Left ventricle myocardium inferior (tissue), 1 donor: ENCODE data around the gene TECTA. TPM values are rescaled to one million over a fixed set of nuclear protein-coding genes. Genes with fewer than 3 reads are reported as not detected.

Experiments
- DNase-seq: peaks from one replicate; pipeline ENCODE4 v3.0.0-alpha.2; 2020
- H3K27ac ChIP-seq: fragments of 200-600 bp; replicated peaks from 2 replicates; pipeline ENCODE4 v1.8.0; 2021
- H3K27me3 ChIP-seq: fragments of 200-600 bp; 2 replicates; pipeline ENCODE4 v1.8.0; 2021; ENCODE audit warnings: low read depth
- H3K36me3 ChIP-seq: fragments of 200-600 bp; 2 replicates; pipeline ENCODE4 v1.8.0; 2021
- H3K4me1 ChIP-seq: fragments of 200-600 bp; 2 replicates; pipeline ENCODE4 v1.8.0; 2021
- H3K4me3 ChIP-seq: fragments of 200-600 bp; 2 replicates; pipeline ENCODE4 v1.8.0; 2021; ENCODE audit warnings: mild to moderate bottlenecking, moderate library complexity
- H3K9me3 ChIP-seq: fragments of 200-600 bp; replicated peaks from 2 replicates; pipeline ENCODE4 v1.8.0; 2021
- intact Hi-C: fragments of 100-400 bp; cut with micrococcal nuclease; formaldehyde crosslinking; loops from one replicate; pipeline ENCODE4 v1.11.0; 2022
- total RNA-seq: library from RNA; stranded (reverse); fragmentation: NEBNext Ultra II Directional; extraction: Animal tissue kit (Norgen Biotek cat#: 25700); gene quantifications from one replicate; pipeline ENCODE4 v1.2.1, GENCODE V29; 2021
- TF ChIP-seq, protein P1 (sequence below): fragments of 200-600 bp; IDR thresholded peaks from 2 replicates; pipeline ENCODE4 v1.8.0; 2021; ENCODE audit warnings: antibody characterized with exemption, mild to moderate bottlenecking, borderline replicate concordance
- donor health status: DM: no; HTN: yes; CAD: no; lungs with severe emphysema.

TECTA gene
- total RNA-seq, 1 donor from 2014 or later = 1.1 TPM

DNA sequence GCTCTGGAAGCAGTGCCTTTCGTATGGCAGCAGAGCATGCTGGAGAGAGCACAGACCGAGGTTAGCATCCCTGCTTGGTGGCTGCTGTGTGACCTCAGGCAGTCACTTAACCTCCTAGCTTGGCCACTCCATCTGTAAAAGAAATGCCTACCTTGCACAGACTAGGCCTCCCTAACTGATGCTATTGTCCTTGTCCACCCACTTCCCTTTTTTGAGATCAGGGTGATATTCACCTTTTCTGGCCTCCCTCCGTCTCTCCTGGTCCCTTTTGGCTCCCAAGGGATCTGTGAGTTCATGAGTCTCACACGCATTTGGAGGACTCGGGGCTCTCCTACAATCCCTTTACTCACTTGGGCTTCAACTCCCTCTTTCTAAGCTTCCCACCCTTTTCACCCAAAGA is 37.2 kb downstream of the TECTA start:
- H3K36me3 ChIP-seq = no peaks in the 10 kb centered on the region

DNA sequence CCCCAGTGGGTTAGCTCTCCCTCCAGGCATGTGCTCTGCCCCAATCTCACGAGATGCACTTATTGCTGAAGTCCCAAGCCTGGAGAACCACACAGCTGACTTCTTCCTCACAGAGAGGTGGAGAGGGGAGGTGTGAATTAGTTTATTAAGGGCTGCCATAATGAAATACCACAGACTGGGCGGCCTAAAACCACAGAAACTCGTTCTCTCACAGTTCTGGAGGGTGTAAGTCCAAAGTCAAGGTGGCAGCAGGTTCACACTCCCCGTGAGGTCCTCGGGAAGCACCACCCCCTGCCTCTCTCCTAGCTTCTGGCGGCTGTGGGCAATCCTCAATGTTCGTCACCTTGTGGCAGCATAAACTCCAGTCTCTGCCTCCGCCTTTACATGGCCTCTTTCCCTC is 39.3 kb downstream of the TECTA start:
- intact Hi-C loops = no loop called here
- no peak overlapping the region for H3K4me3 ChIP-seq
- peaks cover 6% of the 10 kb centered on the region for H3K4me1 ChIP-seq
- no peaks in the 10 kb centered on the region for H3K36me3 ChIP-seq
- H3K9me3 ChIP-seq = no peaks in the 10 kb centered on the region
- DNase-seq = no peak
- H3K27ac ChIP-seq = no peak overlapping the region
- TF ChIP-seq, protein P1, sequence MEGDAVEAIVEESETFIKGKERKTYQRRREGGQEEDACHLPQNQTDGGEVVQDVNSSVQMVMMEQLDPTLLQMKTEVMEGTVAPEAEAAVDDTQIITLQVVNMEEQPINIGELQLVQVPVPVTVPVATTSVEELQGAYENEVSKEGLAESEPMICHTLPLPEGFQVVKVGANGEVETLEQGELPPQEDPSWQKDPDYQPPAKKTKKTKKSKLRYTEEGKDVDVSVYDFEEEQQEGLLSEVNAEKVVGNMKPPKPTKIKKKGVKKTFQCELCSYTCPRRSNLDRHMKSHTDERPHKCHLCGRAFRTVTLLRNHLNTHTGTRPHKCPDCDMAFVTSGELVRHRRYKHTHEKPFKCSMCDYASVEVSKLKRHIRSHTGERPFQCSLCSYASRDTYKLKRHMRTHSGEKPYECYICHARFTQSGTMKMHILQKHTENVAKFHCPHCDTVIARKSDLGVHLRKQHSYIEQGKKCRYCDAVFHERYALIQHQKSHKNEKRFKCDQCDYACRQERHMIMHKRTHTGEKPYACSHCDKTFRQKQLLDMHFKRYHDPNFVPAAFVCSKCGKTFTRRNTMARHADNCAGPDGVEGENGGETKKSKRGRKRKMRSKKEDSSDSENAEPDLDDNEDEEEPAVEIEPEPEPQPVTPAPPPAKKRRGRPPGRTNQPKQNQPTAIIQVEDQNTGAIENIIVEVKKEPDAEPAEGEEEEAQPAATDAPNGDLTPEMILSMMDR = no peak
- H3K27me3 ChIP-seq = no peaks in the 10 kb centered on the region

More for the DNA sequence above, 37.2 kb downstream of the TECTA start:
- no peak for DNase-seq
- H3K27ac ChIP-seq = no peak overlapping the region
- H3K9me3 ChIP-seq = no peaks in the 10 kb centered on the region
- no peak overlapping the region for H3K4me3 ChIP-seq
- intact Hi-C loops = no loop called here
- no peaks in the 10 kb centered on the region for H3K27me3 ChIP-seq
- TF ChIP-seq, protein P1 = no peak
- peaks cover 19% of the 10 kb centered on the region for H3K4me1 ChIP-seq

DNA sequence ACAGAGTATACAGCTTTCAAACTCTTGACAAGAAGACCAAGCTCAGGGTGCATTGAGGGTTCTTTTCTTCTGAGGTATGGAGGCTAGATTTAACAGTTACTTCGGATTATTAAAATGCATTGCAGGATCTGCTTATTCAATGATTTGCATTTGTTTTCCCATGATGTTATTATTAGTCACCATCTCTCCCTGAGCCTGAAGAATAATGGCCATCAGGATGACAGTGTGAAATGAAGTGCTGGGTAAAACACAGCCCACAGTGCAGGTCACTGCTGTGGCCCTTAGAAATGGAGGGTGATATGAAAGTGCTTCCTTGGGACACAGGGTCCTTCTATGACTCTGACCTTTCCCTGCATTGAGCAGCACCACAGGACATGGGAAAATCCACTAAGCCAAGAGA is 40.0 kb downstream of the TECTA start:
- Histone ChIP-seq H3K4me1 (no peaks in the 10 kb centered on the region), H3K27ac (no peak overlapping the region), H3K9me3 (no peaks in the 10 kb centered on the region), H3K27me3 (no peaks in the 10 kb centered on the region), H3K4me3 (no peak overlapping the region), H3K36me3 (peaks cover 5% of the 10 kb centered on the region)
- intact Hi-C loops = no loop called here
- DNase-seq = no peak
- TF ChIP-seq, protein P1 = no peak

DNA sequence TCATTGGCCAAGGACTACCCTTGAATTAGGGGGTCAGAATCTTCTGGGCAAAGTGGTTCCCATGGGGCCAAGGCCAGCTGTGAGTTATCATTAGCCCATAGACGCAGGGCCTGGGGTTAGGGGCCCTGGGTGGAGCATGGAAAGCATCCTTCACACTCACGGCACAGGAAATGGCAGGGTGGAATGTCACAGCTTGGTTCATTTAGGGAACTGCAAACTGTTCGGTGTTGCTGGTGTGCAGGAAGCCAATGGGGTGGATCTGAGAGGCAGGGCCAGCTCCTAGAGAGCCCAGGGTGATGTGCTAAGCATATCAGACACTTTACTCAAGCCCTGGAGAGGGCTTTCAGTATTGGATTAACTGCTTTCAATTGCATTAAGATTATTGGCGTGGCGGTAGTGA is 42.9 kb downstream of the TECTA start:
- TF ChIP-seq, protein P1 = no peak
- Histone ChIP-seq H3K4me1 (no peaks in the 10 kb centered on the region), H3K4me3 (no peak overlapping the region), H3K36me3 (peaks cover 5% of the 10 kb centered on the region), H3K27me3 (no peaks in the 10 kb centered on the region), H3K27ac (no peak overlapping the region), H3K9me3 (no peaks in the 10 kb centered on the region)
- no peak for DNase-seq
- intact Hi-C loops = no loop called here

DNA sequence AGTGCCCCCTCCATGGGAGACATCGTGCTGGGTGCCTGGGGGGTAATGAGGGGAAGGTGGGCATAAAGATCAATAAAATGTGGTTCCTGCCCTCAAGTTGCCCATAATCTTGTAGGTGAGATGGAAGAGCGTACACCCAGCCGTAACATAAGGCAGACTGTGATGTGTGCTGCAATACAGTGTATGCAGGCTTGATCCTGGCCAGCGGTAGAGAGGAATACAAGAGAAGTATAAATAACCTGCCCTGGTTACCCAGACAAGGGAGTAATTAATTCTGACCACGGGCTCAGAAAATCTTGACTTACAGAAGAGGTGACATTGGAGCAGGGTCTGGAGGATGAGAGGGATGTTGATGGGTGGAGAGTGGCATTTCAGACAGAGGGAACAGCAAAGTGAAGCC is 43.7 kb downstream of the TECTA start:
- H3K4me3 ChIP-seq = no peak overlapping the region
- intact Hi-C loops = no loop called here
- DNase-seq = no peak
- no peaks in the 10 kb centered on the region for H3K9me3 ChIP-seq
- TF ChIP-seq, protein P1 = no peak
- H3K27ac ChIP-seq = no peak overlapping the region
- no peaks in the 10 kb centered on the region for H3K4me1 ChIP-seq
- no peaks in the 10 kb centered on the region for H3K27me3 ChIP-seq
- H3K36me3 ChIP-seq = peaks cover 5% of the 10 kb centered on the region

DNA sequence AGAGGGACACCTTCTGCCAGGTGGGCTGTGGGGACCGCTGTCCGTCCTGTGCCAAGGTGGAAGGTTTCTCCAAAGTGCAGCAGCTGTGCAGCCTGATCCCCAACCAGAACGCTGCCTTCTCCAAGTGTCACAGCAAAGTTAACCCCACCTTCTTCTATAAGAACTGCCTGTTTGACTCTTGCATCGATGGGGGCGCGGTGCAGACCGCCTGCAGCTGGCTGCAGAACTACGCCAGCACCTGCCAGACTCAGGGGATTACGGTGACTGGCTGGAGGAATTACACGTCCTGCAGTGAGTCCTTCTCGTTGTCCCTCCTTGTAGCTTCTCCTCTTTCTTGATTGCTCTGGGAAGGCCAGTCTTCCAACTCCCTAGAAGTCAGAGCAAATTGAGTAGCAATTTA is 44.8 kb downstream of the TECTA start:
- TF ChIP-seq, protein P1 = no peak
- no peak for DNase-seq
- intact Hi-C loops = no loop called here
- Histone ChIP-seq H3K4me3 (no peak overlapping the region), H3K27me3 (no peaks in the 10 kb centered on the region), H3K27ac (no peak overlapping the region), H3K4me1 (no peaks in the 10 kb centered on the region), H3K9me3 (no peaks in the 10 kb centered on the region), H3K36me3 (peaks cover 5% of the 10 kb centered on the region)
